Ovary (tissue), 3 donors: ENCODE results near the gene CREG1.

ENCODE experiments used
- POLR2A ChIP-seq: fragments of 450-650 bp; IDR thresholded peaks from one replicate; pipeline ENCODE4 v1.6.1; 2017; ENCODE audit warnings: antibody characterized with exemption, mild to moderate bottlenecking, moderate library complexity
- TF ChIP-seq, protein P1 (sequence below), 3 donors: fragments of 450-650 bp in 2 of 3; fragments of 200-600 bp in 1 of 3; IDR thresholded peaks; one replicate each; pipeline versions ENCODE4 v1.5.1 to v1.8.0; 2016 to 2022; ENCODE audit warnings: antibody characterized with exemption in 3 of 3, mild to moderate bottlenecking in 1 of 3
- donor health status: DM: no; HTN: no; CAD: no.

DNA sequence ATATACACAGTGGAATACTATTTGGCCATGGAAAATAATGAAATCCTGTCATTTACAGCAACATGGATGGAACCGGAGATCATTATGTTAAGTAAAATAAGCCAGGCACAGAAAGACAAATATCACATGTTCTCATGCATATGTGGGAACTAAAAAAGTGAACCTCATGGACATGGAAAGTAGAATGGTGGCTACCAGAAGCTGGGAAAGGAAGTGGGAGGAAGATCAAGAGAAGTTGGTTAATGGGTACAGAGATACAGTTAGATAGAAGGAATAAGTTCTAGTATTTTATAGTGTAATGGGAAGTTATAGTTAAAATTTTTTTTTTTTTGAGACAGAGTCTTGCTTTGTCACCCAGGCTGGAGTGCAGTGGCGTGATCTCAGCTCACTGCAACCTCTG lies 34.8 kb upstream of the CREG1 start:
- TF ChIP-seq, protein P1, sequence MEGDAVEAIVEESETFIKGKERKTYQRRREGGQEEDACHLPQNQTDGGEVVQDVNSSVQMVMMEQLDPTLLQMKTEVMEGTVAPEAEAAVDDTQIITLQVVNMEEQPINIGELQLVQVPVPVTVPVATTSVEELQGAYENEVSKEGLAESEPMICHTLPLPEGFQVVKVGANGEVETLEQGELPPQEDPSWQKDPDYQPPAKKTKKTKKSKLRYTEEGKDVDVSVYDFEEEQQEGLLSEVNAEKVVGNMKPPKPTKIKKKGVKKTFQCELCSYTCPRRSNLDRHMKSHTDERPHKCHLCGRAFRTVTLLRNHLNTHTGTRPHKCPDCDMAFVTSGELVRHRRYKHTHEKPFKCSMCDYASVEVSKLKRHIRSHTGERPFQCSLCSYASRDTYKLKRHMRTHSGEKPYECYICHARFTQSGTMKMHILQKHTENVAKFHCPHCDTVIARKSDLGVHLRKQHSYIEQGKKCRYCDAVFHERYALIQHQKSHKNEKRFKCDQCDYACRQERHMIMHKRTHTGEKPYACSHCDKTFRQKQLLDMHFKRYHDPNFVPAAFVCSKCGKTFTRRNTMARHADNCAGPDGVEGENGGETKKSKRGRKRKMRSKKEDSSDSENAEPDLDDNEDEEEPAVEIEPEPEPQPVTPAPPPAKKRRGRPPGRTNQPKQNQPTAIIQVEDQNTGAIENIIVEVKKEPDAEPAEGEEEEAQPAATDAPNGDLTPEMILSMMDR (IDR thresholded peaks at IDR 0.05) = no peak
- TF ChIP-seq POLR2A = no peak
